CD4-positive, CD25-positive, alpha-beta regulatory T cell (primary cell): ENCODE results near the gene STXBP5L. TPM values are rescaled to one million over a fixed set of nuclear protein-coding genes. Genes with fewer than 3 reads are reported as not detected.

ENCODE experiments used
- ATAC-seq, 2 donors: fragments of 150-1000 bp; cut with Tn5 transposase; one replicate each; pipeline ENCODE4 v1.10.0; 2021; ENCODE audit warnings: low read depth in 2 of 2, moderate number of reproducible peaks in 2 of 2, moderate library complexity in 1 of 2
- DNase-seq, 3 donors: peaks; one replicate each; pipeline versions ENCODE4 v3.0.0 to v3.0.0-alpha.2; 2012 to 2022; ENCODE audit warnings: mixed read lengths in 1 of 3
- H3K27ac ChIP-seq: one replicate; pipeline ENCODE4 v1.7.0; 2013; ENCODE audit warnings: mild to moderate bottlenecking, low read length; ENCODE audit not compliant: insufficient read depth, poor library complexity, severe bottlenecking
- H3K27me3 ChIP-seq: one replicate; pipeline ENCODE4 v1.7.0; 2013; ENCODE audit warnings: low read length; ENCODE audit not compliant: control insufficient read depth, insufficient read depth
- H3K36me3 ChIP-seq: one replicate; pipeline ENCODE4 v1.7.0; 2013; ENCODE audit warnings: mild to moderate bottlenecking, low read length, moderate library complexity; ENCODE audit not compliant: control insufficient read depth, insufficient read depth
- H3K4me1 ChIP-seq: 2 replicates; pipeline ENCODE4 v1.7.0; 2013; ENCODE audit warnings: mild to moderate bottlenecking, low read length; ENCODE audit not compliant: insufficient read depth, control insufficient read depth, poor library complexity, severe bottlenecking
- H3K4me3 ChIP-seq: one replicate; pipeline ENCODE4 v1.7.0; 2013; ENCODE audit warnings: low read depth, mild to moderate bottlenecking, low read length, moderate library complexity
- H3K9me3 ChIP-seq, 2 experiments: 1 replicate in 1 of 2; 2 replicates in 1 of 2; pipeline ENCODE4 v1.7.0; 2013; ENCODE audit warnings: low read length in 2 of 2, mild to moderate bottlenecking in 1 of 2, moderate library complexity in 1 of 2; ENCODE audit not compliant: control insufficient read depth in 2 of 2
- H3K27ac Mint-ChIP-seq, 3 donors: one replicate each; pipeline ENCODE4 v1.8.0; 2020 to 2022; ENCODE audit warnings: mild to moderate bottlenecking in 3 of 3, mixed read lengths in 3 of 3, moderate library complexity in 2 of 3
- H3K27me3 Mint-ChIP-seq: one replicate; pipeline ENCODE4 v1.8.0; 2022; ENCODE audit warnings: mild to moderate bottlenecking, mixed read lengths
- H3K36me3 Mint-ChIP-seq: one replicate; pipeline ENCODE4 v1.8.0; 2020; ENCODE audit warnings: mixed read lengths
- H3K4me1 Mint-ChIP-seq, 4 donors: one replicate each; pipeline ENCODE4 v1.8.0; 2020 to 2022; ENCODE audit warnings: mixed read lengths in 4 of 4, mild to moderate bottlenecking in 1 of 4
- H3K4me3 Mint-ChIP-seq, 4 donors: one replicate each; pipeline ENCODE4 v1.8.0; 2020 to 2022; ENCODE audit warnings: mild to moderate bottlenecking in 4 of 4, mixed read lengths in 4 of 4, moderate library complexity in 3 of 4
- H3K9me3 Mint-ChIP-seq, 7 donors: one replicate each; pipeline ENCODE4 v1.8.0; 2020 to 2022; ENCODE audit warnings: mixed read lengths in 7 of 7, mild to moderate bottlenecking in 3 of 7, moderate library complexity in 2 of 7
- polyA plus RNA-seq, 4 donors: library from polyadenylated mRNA; unstranded; fragments of 300-500 nt; fragmentation: Illumina TruSeq; gene quantifications; one replicate each; pipeline ENCODE4 v1.2.3, GENCODE V29; 2021
- total RNA-seq: library from RNA; stranded (reverse); gene quantifications from one replicate; pipeline ENCODE4 v1.2.3, GENCODE V29; 2022

STXBP5L gene
- total and polyA plus RNA-seq, 5 donors from 2014 or later: not detected

DNA sequence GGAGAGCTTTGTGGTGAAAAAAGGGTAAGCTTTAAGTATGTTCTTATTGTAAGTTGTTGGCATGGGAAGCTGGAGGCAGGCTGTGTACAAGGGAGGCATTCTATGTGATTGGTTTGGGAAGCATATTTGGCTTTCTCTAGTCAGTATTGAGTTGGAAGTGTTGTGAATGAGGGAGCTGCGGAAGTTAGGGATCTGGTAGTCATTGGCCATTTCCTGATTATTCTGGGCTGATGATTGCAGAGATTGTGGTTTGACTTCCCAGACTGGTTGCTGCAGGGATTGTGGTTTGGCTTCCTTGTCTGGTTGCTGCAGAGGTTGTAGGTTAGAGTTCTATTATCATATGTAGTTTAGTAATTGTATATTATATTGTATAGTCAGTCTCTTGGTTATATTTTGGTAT is 21.0 kb downstream of the STXBP5L start:
- Mint-ChIP-seq H3K4me1 (no peaks in the 10 kb centered on the region), H3K36me3 (no peaks in the 10 kb centered on the region), H3K27ac (no peak overlapping the region), H3K9me3 (peaks cover 4 to 27% (median 7%) of the 10 kb centered on the region in 7 donors), H3K4me3 (no peak overlapping the region), H3K27me3 (no peaks in the 10 kb centered on the region)
- Histone ChIP-seq H3K27me3 (no peaks in the 10 kb centered on the region), H3K4me3 (no peak overlapping the region), H3K4me1 (no peaks in the 10 kb centered on the region), H3K36me3 (no peaks in the 10 kb centered on the region), H3K27ac (no peak overlapping the region), H3K9me3 (peaks cover 7 to 12% of the 10 kb centered on the region in 2 experiments)
- no peak for ATAC-seq
- no peak for DNase-seq

DNA sequence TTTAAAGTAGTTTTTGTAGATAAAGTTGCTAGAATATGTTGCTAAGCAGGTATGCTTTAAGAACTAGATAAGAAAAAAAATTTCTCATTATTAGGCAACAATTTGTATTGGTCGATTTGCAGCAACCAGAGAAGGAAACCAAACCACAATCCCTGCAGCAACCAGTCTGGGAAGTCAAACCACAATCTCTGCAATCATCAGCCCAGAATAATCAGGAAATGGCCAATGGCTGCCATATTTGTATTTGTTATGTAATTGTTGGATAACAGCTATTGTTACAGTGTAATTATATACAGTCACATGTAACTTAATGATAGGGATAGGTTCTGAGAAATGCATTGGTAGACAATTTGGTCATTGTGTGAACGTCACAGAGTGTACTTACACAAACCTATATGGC is 23.6 kb downstream of the STXBP5L start:
- Mint-ChIP-seq H3K4me3 (no peak overlapping the region), H3K27ac (no peak overlapping the region), H3K9me3 (peaks cover 0 to 14% (median 6%) of the 10 kb centered on the region in 7 donors), H3K36me3 (no peaks in the 10 kb centered on the region), H3K4me1 (peaks cover 0 to 4% (median 0%) of the 10 kb centered on the region in 4 donors), H3K27me3 (no peaks in the 10 kb centered on the region)
- ATAC-seq (no peak), DNase-seq (no peak)
- H3K4me1 ChIP-seq: no peaks in the 10 kb centered on the region
- H3K27ac ChIP-seq: no peak overlapping the region
- no peaks in the 10 kb centered on the region for H3K27me3 ChIP-seq
- peaks cover under 1 to 3% of the 10 kb centered on the region in 2 experiments for H3K9me3 ChIP-seq
- H3K4me3 ChIP-seq: no peak overlapping the region
- no peaks in the 10 kb centered on the region for H3K36me3 ChIP-seq

DNA sequence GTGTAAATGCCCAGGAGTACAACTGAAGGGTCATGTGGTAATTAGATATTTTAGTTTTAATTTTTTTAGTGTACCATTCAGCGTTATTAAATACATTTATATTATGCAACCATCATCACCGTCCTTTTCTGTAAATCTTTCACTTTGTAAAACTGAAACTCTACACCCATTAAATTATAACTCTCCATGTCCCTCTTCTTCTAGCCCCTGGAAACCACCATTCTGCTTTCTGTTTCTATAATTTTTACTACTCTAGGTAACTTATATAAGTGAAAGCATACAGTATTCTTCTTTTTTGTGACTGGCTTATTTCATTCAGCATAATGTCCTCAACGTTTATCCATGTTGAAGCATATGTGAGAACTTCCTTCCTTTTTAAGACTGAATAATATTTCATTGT is 48.1 kb downstream of the STXBP5L start:
- Mint-ChIP-seq H3K4me3 (no peak overlapping the region), H3K27me3 (no peaks in the 10 kb centered on the region), H3K9me3 (peaks cover 0 to 16% (median 4%) of the 10 kb centered on the region in 7 donors), H3K27ac (no peak overlapping the region), H3K4me1 (no peaks in the 10 kb centered on the region), H3K36me3 (no peaks in the 10 kb centered on the region)
- no peak for DNase-seq
- Histone ChIP-seq H3K27me3 (no peaks in the 10 kb centered on the region), H3K9me3 (no peaks in the 10 kb centered on the region), H3K4me1 (no peaks in the 10 kb centered on the region), H3K4me3 (no peak overlapping the region), H3K36me3 (no peaks in the 10 kb centered on the region), H3K27ac (no peak overlapping the region)
- no peak for ATAC-seq

DNA sequence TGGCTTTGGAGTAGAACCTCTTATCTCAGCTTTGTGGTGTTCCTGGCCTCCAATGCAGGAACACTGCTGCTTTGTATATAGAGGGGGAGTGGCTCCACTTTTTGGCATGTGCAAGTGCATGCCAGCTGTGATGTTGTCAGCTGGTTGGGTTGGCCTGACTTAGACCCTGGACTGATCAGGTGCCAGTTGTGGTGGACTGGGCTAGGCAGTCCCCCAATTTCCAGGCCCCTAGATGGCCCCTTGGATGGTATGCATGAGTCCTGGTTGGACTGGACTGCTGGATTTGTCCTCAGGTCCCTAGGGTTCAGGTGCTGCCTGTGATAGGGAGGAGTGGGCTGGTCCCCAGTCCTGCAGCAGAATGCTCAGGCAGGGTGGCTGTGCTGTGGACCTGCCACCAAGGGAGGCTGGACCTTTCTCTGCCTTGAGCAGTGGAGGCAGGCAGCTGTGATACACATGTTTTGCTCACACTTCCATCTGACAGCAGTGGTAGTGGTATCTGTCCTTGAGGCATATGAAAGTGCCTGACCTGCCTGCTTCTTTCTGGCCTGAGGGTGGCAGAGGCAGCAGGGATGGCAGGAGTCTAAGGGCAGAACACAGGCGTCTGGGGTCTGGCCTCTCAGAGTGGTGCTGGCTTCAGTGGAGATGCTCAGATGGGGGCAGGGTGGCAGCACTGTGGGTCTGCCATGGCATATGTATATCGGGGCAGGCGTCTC is 74.8 kb downstream of the STXBP5L start:
- Mint-ChIP-seq H3K27me3 (no peaks in the 10 kb centered on the region), H3K9me3 (peaks cover 3 to 33% (median 8%) of the 10 kb centered on the region in 7 donors), H3K4me1 (no peaks in the 10 kb centered on the region), H3K36me3 (no peaks in the 10 kb centered on the region), H3K4me3 (no peak overlapping the region), H3K27ac (no peak overlapping the region)
- Histone ChIP-seq H3K27ac (no peak overlapping the region), H3K27me3 (no peaks in the 10 kb centered on the region), H3K4me3 (no peak overlapping the region), H3K4me1 (no peaks in the 10 kb centered on the region), H3K9me3 (no peaks in the 10 kb centered on the region), H3K36me3 (no peaks in the 10 kb centered on the region)
- DNase-seq (no peak), ATAC-seq (no peak)

DNA sequence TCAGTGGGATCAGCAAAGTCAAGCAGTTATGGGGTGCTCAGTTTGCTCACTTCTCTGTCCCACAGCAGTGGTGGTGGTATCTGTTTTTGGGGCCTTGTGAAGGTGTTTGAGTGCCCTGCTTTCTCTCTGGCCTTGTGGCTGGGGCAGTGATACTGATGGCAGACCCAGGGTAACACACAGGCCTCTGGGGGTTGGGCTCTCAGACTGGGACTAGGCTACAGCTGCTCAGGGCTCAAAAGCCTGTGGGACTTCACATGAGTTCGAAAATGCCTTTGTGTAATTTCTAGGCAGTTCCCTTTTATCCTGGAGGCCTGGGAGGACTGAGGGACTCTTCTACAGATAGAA is 75.3 kb downstream of the STXBP5L start:
- no peaks in the 10 kb centered on the region for H3K36me3 Mint-ChIP-seq
- ATAC-seq: no peak
- Histone ChIP-seq H3K27ac (no peak overlapping the region), H3K9me3 (no peaks in the 10 kb centered on the region), H3K4me1 (no peaks in the 10 kb centered on the region), H3K36me3 (no peaks in the 10 kb centered on the region), H3K4me3 (no peak overlapping the region), H3K27me3 (no peaks in the 10 kb centered on the region)
- peaks cover 1 to 33% (median 7%) of the 10 kb centered on the region in 7 donors for H3K9me3 Mint-ChIP-seq
- DNase-seq: no peak
- no peaks in the 10 kb centered on the region for H3K27me3 Mint-ChIP-seq
- no peak overlapping the region for H3K27ac Mint-ChIP-seq
- no peaks in the 10 kb centered on the region for H3K4me1 Mint-ChIP-seq
- no peak overlapping the region for H3K4me3 Mint-ChIP-seq

DNA sequence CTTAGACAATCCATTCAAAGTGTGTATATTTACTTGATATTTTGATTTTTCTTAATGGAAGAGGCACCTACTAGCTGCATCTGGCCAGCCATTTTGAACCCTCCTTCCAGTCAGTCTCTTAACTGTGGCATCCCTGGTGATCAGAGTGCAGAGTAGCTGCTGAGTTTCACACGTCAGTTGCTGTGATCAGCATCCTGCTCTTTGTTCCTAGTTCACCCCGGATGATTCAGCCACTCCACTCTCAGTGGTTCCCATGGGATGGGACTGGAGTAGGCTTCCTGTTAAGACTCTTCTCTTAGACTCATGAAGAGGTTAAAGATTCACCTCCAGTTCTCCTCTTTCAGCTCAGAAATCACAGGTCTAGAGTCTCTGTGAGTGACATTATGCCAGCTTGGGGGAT is 75.8 kb downstream of the STXBP5L start:
- ATAC-seq (no peak), DNase-seq (no peak)
- no peak overlapping the region for H3K27ac ChIP-seq
- no peaks in the 10 kb centered on the region for H3K4me1 ChIP-seq
- no peaks in the 10 kb centered on the region for H3K36me3 ChIP-seq
- Mint-ChIP-seq H3K36me3 (no peaks in the 10 kb centered on the region), H3K4me1 (no peaks in the 10 kb centered on the region), H3K9me3 (peaks cover 1 to 33% (median 7%) of the 10 kb centered on the region in 7 donors), H3K27ac (no peak overlapping the region), H3K4me3 (no peak overlapping the region), H3K27me3 (no peaks in the 10 kb centered on the region)
- H3K27me3 ChIP-seq: no peaks in the 10 kb centered on the region
- no peak overlapping the region for H3K4me3 ChIP-seq
- no peaks in the 10 kb centered on the region for H3K9me3 ChIP-seq

DNA sequence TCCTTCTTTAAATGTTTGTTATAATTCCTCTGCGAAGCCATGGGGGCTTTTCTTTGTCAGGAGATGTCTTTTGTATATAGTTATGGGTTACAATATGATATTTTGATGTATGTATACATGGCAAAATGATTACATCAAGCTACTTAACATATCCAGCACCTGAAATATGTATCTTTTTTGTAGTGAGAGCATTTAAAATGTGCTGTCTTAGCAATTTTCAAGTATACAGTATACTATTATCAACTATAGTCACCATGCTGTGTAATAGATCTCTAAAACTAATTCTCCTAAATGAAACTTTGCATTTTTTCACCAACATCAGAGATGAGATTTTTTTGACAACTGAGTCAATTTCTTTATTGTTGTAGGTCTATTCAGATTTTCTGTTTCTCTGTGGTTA is 77.2 kb downstream of the STXBP5L start:
- H3K27me3 ChIP-seq: no peaks in the 10 kb centered on the region
- H3K36me3 ChIP-seq: no peaks in the 10 kb centered on the region
- DNase-seq (no peak), ATAC-seq (no peak)
- Mint-ChIP-seq H3K36me3 (no peaks in the 10 kb centered on the region), H3K4me3 (no peak overlapping the region), H3K9me3 (peaks cover 0 to 30% (median 5%) of the 10 kb centered on the region in 7 donors), H3K27ac (no peak overlapping the region), H3K4me1 (no peaks in the 10 kb centered on the region), H3K27me3 (no peaks in the 10 kb centered on the region)
- H3K9me3 ChIP-seq: no peaks in the 10 kb centered on the region
- H3K4me3 ChIP-seq: no peak overlapping the region
- no peaks in the 10 kb centered on the region for H3K4me1 ChIP-seq
- H3K27ac ChIP-seq: no peak overlapping the region

DNA sequence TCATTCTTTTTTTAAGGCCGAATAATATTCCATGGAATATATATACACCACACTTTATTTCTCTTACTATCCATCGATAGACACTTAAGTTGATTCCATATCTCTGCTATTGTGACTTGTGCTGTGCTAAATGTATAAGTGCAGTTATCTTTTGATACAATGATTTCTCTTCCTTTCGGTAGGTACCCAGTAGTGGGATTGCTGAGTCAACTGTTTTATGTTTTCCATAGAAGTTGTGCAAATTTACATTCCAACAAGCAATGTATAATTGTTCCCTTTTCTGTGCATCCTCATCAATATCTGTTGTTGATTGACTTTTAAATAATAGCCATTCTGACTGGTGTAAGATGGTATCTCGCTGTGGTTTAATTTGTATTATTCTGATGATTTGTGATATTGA is 81.0 kb downstream of the STXBP5L start:
- Mint-ChIP-seq H3K36me3 (no peaks in the 10 kb centered on the region), H3K9me3 (peaks cover 2 to 24% (median 3%) of the 10 kb centered on the region in 7 donors), H3K4me1 (no peaks in the 10 kb centered on the region), H3K27ac (no peak overlapping the region), H3K4me3 (no peak overlapping the region), H3K27me3 (no peaks in the 10 kb centered on the region)
- H3K4me1 ChIP-seq: no peaks in the 10 kb centered on the region
- no peak for DNase-seq
- no peaks in the 10 kb centered on the region for H3K9me3 ChIP-seq
- no peak for ATAC-seq
- no peak overlapping the region for H3K4me3 ChIP-seq
- H3K27me3 ChIP-seq: no peaks in the 10 kb centered on the region
- no peak overlapping the region for H3K27ac ChIP-seq
- no peaks in the 10 kb centered on the region for H3K36me3 ChIP-seq
